GM19025 (cell line): ENCODE results near the gene ENO4.

ENCODE experiments used
- ATAC-seq: cut with Tn5 transposase; IDR thresholded peaks from one replicate; pipeline ENCODE4 v1.9.1; 2021; ENCODE audit warnings: mild to moderate bottlenecking, low read depth, moderate library complexity; ENCODE audit not compliant: unreplicated experiment

The ENO4 gene, protein sequence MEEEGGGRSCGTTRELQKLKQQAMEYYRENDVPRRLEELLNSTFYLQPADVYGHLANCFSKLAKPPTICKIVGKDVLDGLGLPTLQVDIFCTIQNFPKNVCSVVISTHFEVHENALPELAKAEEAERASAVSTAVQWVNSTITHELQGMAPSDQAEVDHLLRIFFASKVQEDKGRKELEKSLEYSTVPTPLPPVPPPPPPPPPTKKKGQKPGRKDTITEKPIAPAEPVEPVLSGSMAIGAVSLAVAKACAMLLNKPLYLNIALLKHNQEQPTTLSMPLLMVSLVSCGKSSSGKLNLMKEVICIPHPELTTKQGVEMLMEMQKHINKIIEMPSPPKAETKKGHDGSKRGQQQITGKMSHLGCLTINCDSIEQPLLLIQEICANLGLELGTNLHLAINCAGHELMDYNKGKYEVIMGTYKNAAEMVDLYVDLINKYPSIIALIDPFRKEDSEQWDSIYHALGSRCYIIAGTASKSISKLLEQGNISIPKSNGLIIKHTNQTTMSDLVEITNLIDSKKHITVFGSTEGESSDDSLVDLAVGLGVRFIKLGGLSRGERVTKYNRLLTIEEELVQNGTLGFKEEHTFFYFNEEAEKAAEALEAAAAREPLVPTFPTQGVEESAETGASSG

DNA sequence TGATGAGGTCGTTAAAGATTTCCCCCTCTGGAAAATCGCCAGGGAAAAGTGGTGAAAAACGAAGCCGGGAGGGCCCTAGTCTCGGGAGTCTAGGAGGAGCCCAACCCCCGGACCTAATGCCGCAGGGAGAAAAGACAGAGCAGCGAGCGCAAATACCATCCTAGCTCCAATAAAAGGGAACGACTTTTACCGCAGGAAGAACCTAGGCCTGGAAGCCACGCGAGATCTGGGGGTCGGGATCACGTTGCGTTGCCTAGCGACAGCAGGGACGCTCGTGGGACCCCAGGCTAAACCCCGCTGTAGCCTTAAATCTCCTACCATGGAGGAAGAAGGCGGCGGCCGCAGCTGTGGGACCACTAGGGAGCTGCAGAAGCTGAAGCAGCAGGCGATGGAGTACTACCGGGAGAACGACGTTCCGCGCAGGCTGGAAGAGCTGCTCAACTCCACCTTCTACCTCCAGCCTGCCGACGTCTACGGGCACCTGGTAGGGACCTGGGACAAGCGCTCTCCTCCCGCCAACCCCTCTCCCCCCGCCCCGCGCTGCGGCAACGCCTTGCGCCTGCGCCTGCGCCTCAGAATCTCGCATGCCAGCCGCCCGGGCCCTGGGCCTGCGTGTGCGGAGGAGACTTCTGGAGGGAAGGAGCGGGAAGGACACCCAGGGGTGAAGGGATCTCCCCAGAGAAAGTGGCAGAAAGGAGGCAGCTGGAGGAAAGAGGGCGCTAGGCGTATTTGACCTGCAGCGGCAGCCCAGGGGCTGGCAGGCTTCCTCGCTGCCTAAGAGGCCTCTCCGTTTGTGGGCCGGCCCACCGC, at the start of gene ENO4:
ENO4 (plus strand) TSS at position 252 of the 810 bp plus-strand sequence; CDS start at position 320, 68 bp downstream.
- peak; percentile 59 for ATAC-seq

DNA sequence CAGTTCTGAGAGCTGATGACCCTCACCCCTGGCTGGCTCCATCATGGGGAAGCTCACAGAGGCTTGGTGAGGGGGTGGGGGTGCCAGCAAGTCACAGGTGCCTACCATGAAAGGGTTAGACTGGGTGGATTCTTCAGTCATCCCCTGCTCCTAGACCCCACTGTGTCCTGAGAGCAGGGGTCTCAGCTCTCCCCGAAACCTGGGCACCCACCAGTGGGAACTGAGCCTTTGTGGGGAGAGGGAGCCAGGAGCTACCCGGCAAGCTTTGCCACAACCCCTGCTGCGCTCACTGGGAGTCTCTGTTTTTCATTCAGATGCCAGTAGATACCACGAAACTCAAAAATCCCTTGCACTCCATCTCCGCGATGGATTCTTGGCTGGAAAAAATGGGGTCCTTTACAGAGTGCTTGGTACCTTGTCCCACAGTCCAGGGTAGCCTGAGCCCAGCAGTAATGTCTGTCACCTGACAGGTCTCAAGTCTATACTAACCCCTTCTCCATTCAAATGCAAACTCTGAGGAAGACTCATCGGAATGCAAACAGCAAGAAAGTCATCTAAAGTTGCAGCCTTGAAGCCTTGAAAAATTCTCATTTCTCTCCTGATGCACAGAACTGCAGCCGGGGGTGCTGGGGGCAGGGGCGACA, 48.9 kb upstream of the ENO4 start:
- ATAC-seq = no peak

DNA sequence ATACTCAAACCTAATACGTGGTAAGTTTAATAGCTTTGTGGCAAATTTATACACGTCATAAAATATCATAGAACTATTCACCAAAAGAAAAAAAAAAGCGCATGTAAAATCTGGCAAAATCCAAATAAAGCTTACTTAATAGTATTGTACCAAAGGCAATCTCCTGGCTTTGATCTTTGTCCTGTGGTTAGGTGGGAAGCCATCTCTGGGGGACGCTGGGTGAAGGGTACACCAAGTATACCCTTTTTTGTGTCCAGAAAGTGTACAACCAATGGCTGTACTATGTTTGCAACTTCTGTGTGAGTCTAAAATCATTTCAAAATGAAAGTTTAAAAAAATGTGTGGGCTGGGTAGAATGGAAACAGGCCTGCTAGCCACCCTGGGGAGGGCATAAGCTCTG, 47.6 kb upstream of the ENO4 start:
- ATAC-seq = no peak

DNA sequence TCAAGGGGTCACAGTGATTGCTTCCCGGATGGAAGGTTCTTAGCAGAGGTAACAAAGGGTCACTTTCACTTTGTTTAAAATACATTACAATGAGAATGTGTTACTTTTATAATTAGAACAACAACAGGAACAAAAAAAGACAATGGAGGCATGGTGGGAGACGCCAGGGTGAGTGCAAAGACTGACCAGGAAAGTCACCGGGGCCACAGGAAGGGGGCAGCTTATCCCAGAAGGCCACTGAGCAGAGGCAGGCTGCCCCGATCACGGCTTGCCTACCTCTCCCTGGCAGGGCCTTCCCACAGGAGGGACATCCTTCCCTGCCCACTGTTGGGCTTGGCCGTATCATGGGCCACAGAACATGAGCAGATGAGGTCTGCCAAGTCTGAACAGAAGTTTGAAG, 46.8 kb upstream of the ENO4 start:
- no peak for ATAC-seq

DNA sequence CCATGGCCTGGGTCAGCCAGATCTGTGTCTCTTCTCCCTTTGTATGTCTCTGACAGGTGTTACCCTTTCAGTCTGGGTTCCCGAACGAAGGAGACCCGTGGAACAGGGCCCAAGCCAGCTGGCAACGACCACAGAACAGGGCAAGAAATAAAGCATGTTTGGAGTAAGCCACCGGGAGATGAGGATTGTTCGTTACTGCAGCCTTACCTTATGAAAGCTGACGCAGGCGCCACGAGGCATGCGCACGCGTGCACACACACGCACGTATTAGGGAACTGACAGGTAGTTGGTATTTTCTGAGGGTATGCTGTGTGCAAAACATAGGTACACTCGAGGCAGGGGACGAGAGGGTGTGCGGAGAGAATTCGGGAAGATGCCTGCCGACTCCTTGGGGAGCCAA, 46.4 kb upstream of the ENO4 start:
- ATAC-seq = no peak

DNA sequence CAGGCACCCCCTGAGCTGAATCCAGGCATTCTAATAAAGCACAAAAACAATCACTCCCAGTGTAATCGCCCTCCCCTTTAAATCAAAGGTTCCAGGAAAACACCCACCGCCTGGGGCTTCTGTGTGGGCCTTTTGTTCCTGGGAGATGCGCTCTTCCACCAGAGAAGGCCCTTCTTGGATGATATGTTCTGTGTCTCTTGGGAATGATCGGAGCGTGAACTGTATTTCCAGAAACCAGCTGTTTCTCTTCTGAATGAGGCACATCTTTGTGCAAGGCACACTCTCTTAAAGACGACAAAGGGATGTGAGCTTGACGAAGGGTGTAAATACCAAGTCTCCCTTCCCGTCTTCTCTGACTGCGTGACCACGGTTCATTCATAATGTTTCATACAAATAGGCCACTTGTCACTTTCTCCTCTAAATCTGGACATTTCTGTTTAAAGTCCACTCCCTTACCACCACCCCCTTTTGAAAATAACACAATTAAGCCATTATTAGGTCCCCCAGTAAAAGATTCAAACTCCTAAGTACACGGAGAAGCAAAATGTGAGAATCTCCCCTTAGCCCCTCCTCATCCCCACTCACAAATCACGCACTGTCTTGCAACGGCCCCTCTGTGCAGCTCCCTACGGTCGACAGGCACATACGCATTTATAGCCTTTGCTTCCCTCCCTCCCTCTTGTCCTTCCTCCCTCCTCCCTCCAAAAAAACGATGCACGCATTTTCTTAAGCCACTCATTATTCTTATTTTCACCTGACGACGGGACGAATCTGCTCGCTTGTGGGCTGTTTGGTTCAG, 45.6 kb upstream of the ENO4 start:
- no peak for ATAC-seq

DNA sequence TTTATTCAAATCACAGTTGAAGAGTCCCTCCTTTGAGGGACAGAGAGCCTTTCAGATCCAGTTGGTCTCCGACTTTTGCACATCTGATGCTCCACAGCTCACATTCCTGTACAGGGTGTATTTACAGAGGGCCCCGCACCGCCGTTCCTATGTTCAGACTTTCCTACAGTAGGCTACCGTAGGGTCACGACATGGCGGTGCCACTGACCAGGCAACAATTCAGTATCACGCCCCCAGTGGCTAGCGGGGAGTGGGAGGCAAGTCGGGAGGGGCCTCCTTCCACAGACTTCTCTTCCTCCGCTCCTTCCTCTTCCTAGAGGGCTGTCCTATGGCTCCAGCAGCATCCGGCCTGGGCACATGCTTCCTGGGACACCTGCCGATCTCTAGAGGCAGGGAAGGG, 40.6 kb upstream of the ENO4 start:
- ATAC-seq = no peak

DNA sequence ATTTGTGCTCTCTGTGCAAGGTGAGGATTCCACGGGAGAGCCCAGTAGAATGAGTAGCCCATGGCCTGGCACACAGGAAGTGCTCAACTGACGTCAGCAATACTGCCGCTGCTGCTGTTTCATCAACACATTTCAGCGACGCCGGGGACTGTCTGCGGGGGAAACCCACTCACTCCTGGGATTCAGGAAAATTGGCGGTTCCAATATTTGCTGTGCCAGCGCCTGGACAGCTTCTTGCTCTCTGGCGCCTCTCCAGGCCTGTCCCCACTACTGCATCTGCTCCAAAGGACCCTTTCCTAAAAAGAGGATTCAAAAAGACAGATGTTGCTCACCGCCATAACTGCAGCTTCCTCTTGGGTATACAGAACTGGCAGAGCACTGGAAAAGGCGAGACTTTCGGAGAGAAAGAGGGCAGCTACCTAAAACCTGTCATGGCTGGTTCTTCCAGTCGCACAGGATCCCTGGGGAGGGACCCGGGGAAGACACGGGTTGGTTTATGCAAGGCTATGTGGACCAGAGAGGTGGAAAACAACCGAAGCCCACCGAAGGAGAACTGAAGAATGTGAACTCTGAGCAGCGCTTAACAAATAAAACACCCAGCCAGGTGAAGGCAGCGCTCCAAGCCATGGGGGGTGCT, 39.7 kb upstream of the ENO4 start:
- no peak for ATAC-seq

DNA sequence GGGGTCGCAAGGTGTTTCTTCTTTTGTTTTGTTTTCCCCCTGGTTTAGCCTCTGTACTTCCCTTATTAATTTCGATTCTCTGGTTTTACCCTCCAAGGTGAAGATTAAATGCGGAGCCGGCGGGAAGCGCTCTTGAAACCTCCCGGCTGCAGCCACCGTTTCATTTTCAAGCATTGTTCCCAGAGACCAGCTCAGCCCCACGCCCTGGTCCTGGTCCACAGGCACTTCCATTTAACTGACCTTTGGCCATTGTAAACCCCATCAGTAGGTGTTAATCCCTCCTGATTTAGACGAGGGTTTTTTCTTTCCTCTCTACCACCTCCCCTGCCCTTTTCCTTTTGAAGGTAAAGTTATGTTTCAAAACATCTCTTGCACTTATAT, 39.2 kb upstream of the ENO4 start:
- ATAC-seq = no peak

DNA sequence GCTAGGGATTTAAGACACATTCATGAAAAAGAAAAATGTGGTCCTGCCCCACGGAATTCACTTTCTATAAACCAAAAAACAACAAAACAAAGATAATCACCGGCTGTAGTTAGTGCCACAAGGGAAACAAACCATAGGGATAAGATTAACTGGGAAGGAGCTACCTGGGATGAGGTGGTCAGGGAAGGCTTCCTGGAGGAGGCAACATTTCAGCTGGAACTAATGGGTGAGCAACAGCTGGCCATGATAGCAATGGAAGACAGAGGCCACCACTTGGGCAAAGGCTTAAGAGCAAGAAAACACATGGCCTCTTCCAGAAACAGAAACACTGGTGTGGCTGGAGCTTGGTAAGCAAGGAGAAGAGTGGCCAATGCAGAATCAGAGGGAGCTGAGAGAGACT, 38.4 kb upstream of the ENO4 start:
- no peak for ATAC-seq

DNA sequence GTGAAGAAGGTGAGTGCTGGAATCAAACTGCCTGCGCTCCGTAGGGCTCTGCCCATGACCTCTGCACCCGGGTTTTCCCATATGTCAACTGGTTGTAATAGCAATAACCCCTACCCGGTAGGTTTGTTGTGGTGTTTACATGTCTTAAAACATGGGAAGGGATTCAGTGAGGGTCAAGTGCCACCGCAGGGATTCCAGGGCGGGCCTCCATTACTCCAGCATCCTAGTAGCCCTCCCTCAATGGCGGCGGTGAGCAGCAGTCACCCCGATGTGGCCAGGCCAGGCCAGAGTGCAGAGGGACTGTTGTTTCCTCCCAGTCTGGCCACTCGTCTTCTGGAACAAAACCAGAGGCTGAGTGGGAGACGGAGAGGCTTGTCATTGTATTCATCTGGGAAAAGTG, 37.6 kb upstream of the ENO4 start:
- no peak for ATAC-seq

DNA sequence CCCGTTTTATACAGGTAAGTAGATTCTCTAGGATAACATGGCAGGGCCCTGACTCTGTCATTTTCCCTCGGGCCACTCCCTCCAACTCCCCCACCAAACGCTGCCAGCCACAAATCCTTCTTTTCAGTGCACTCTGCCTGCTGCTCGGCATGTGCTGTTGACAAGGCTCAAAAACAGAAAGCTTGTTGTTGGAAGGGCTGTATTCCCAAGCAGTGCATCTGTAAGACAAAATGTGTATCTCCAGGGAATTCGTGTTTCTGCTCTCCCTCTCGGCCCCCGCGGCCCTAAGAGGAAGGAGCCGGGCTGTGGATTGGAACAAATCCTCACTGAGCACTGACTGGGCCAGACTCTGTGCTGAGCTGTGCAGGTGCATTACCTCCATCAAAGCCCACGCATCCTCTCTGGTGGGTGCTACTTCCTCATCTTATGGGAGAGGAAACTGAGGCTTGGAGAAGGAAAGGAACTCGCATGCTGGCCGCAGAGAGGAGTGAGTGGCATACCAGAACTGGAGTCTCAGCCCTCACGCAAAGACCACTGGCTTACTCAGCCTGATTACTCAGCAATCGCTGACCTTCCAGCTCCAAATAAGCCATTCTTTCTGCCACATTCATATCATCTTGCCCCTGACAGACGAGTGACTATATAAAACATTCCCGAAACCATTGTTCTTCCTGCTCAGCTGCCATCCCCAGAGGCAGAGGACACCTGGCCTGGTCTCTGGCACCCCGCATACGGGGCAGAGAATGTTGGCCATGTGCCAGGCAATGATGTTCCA, 33.5 kb upstream of the ENO4 start:
- ATAC-seq = no peak

DNA sequence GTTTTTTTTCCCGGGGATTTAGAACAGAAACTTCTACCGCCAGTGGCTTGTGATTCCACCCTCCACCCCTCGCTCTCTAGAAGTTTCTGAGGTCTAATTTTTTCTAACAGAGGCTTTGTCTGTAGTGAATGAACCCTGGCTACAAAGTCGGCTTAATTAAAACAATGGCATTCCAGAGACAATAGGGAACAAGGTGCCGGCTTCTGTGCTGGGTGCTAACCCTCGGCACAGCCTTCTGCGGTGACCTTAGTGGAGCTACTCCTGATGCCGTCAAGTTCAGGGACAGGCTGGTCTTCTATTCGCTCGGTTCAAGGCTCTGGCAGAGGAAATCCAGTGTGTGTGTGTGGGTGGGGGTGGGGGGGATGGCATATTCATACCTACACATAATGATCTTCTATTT, 32.1 kb upstream of the ENO4 start:
- no peak for ATAC-seq

DNA sequence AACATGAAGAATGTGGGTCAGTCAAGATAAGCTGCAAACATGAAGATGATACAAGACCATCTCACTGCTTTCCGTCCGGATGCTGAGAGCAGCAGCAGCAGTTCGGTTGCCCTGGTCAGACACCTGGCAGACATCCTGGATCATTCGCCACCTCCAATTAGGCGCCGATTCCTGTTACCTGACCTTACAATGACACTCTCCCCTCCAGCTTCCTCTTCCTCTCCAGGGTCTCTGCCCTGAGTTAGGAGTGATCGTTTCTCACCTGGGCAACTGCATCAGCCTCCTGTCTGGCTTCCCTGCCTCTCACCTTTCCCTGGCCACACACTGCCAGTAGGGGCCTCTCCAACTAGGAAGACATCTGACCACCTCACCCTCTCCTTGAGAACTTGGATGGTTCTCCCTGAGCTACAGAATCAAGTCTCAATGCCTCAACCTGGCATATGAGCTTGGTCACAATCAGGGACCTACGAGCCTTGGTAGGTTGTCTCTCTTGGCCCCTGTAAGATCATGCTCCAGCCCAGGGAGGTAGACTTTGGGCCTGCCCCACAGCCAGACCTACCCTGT, 31.4 kb upstream of the ENO4 start:
- ATAC-seq = no peak

DNA sequence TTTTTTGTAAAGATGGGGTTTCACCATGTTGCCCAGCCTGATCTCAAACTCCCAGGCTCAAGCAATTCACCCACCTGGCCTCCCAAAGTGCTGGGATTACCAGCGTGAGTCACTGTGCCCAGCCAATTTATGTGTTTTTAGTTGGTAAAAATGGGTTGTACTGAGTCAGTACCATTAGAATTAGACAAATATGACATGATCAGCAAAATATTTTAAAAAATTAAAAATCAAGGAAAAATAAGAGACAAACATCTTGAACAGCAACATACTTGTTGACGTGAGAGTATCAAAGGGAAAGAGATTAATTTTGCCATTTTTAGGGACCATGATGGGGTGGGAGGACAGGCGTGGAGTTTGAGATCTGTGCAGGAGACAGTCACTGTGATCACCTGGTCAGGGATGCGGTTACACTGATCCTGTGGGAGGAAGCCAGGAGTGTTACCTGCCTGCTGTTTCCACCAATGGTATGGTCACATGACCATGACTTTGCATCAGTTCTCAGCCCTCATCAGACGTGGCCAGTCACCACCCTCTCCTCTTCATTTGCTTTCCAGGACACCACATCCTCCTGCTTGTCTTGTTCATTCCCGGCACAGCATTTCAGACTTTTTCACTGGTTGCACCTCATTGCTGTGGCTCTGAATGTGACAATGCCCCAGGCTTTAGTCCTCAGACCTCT, 29.2 kb upstream of the ENO4 start:
- no peak for ATAC-seq

DNA sequence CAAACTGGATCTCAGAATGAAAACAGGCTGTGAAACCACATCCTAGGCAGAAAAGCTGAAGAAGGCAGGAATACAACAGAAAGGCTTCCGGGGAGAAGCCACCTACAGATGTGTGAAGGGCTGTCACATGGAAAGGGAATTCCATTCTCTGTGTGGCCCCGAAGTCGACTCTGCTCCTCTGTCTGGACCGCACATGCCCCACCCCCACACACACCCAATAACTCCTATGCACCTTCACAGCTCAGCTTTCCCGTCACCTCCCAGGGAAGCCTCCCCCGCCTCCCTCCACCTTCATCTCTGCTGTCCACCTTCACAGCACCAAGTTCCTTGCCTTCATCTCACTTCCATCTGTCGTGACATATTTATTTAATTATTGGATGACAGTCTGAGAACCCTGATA, 23.4 kb upstream of the ENO4 start:
- no peak for ATAC-seq

DNA sequence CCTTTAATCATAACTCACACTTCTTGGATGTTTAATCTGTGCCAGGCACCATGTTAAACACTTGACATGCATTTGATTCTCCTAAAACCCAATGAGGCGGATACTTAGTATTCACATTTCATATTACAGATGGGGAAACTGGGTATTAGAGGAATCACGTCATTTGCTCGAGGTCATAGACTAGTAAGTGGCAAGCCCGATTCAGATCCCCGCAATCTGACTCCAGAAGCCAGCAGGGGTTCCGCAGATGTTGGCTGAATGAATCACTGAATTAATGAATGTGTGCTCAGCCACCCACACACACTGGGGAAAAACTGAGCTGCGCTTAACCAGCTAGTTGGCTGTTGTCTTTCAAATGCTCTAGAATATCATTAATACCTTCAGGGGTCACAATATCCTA, 22.5 kb upstream of the ENO4 start:
- no peak for ATAC-seq

DNA sequence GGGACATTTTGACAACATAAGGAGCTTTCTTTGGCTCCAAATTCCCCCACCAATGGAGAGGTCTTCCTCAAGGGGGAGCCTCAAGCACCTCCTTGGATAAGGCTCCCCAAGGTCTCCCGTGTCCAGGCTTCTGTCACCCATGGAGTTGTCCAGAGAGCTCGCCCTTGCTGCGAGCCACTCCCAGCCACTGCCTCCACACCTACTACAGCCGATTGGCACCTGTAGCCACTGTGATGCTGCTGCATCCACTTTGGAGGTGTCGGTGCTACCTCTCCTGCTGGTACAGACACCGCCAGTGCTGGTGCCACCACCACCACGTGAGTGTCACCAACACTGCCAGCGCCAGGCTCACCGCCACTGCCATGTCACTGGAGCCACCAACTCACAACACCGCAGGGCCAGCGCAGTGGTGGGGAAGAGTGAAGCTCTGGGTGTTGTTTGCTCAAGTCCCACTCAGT, 22.1 kb upstream of the ENO4 start:
- no peak for ATAC-seq
